DLD1 (cell line): ENCODE results near the gene CCDC69.
"Not testable (repeated sequence)": the region's sequence is repeated elsewhere in the genome, so short reads cannot be mapped to it uniquely, and the experiment has no call there.

Experiments used
- in situ Hi-C: cut with HindIII; loops from 2 replicates; pipeline ENCODE4 v1.10.0; 2017; ENCODE audit warnings: low sequenced_read_pairs

CCDC69 gene

GRCh38 chr5:151222790-151223446 lies 974 bp downstream of the CCDC69 start:
- in situ Hi-C loops, result no loop called here

- in situ Hi-C loops, result no loop called here
These were observed 1.7 kb downstream of the CCDC69 start for GRCh38 chr5:151222054-151222789.

GRCh38 chr5:151221574-151221973 lies 2.3 kb downstream of the CCDC69 start:
- in situ Hi-C loops, result no loop called here

GRCh38 chr5:151219789-151220188 lies 4.1 kb downstream of the CCDC69 start:
- in situ Hi-C loops, result no loop called here

GRCh38 chr5:151219138-151219537 lies 4.8 kb downstream of the CCDC69 start:
- in situ Hi-C loops, result no loop called here

GRCh38 chr5:151218177-151218576 lies 5.7 kb downstream of the CCDC69 start:
- in situ Hi-C loops, result no loop called here

GRCh38 chr5:151216781-151217180 lies 7.1 kb downstream of the CCDC69 start:
- in situ Hi-C loops, result no loop called here

- in situ Hi-C loops, result no loop called here
These were observed 8.4 kb downstream of the CCDC69 start for GRCh38 chr5:151215546-151215880.

- in situ Hi-C loops, result no loop called here
These were observed 9.0 kb downstream of the CCDC69 start for GRCh38 chr5:151214614-151215545.

- in situ Hi-C loops, result no loop called here
These were observed 9.9 kb downstream of the CCDC69 start for GRCh38 chr5:151213803-151214613.

GRCh38 chr5:151212406-151212798 lies 11.5 kb downstream of the CCDC69 start:
- in situ Hi-C loops, result no loop called here

GRCh38 chr5:151208481-151208914 lies 15.4 kb downstream of the CCDC69 start:
- in situ Hi-C loops, result no loop called here

GRCh38 chr5:151205411-151205810 lies 18.5 kb downstream of the CCDC69 start:
- in situ Hi-C loops, result no loop called here

- in situ Hi-C loops, result no loop called here
These were observed 19.8 kb downstream of the CCDC69 start for GRCh38 chr5:151204051-151204450.

- in situ Hi-C loops, result no loop called here
These were observed 21.3 kb downstream of the CCDC69 start for GRCh38 chr5:151202381-151203139.

GRCh38 chr5:151200913-151201595 lies 22.8 kb downstream of the CCDC69 start:
- in situ Hi-C loops, result no loop called here

- in situ Hi-C loops, result no loop called here
These were observed 24.2 kb downstream of the CCDC69 start for GRCh38 chr5:151199581-151200185.

- in situ Hi-C loops, result no loop called here
These were observed 25.0 kb downstream of the CCDC69 start for GRCh38 chr5:151198861-151199260.

- in situ Hi-C loops, result not testable (repeated sequence)
These were observed 26.6 kb downstream of the CCDC69 start for GRCh38 chr5:151197291-151197600.
